Tibial nerve (tissue), 4 donors: ENCODE measurements around the gene PFKFB3. TPM values are rescaled to one million over a fixed set of nuclear protein-coding genes. Genes with fewer than 3 reads are reported as not detected.
"Not testable (repeated sequence)": the region's sequence is repeated elsewhere in the genome, so short reads cannot be mapped to it uniquely, and the experiment has no call there.

ENCODE experiments used
- DNase-seq, 2 donors: peaks; one replicate each; pipeline ENCODE4 v3.0.0-alpha.2; 2019; ENCODE audit warnings: low spot score in 2 of 2
- H3K27ac ChIP-seq, 4 donors: fragments of 200-600 bp; sonication (generic) in 3 of 4; one replicate each; pipeline ENCODE4 v1.5.1; 2017 to 2019; ENCODE audit warnings: mild to moderate bottlenecking in 1 of 4
- H3K27me3 ChIP-seq, 2 donors: fragments of 200-600 bp; sonication (generic) in 1 of 2; one replicate each; pipeline versions ENCODE4 v1.5.1 to v1.6.0; 2017 to 2019
- H3K36me3 ChIP-seq, 3 donors: fragments of 200-600 bp; sonication (generic); one replicate each; pipeline ENCODE4 v1.5.1; 2018 to 2019
- H3K4me1 ChIP-seq, 4 donors: fragments of 200-600 bp; sonication (generic) in 3 of 4; one replicate each; pipeline ENCODE4 v1.5.1; 2017 to 2019
- H3K4me3 ChIP-seq, 4 donors: fragments of 200-600 bp; sonication (generic) in 3 of 4; one replicate each; pipeline ENCODE4 v1.5.1; 2017 to 2019; ENCODE audit warnings: mild to moderate bottlenecking in 1 of 4, moderate library complexity in 1 of 4
- H3K9me3 ChIP-seq, 4 donors: fragments of 200-600 bp; sonication (generic) in 3 of 4; one replicate each; pipeline ENCODE4 v1.5.1; 2017 to 2019
- CTCF ChIP-seq, 5 experiments: fragments of 200-600 bp in 3 of 5; fragments of 450-650 bp in 2 of 5; sonication (generic) in 3 of 5; IDR thresholded peaks; one replicate each; pipeline ENCODE4 v1.5.1; 2016 to 2019; ENCODE audit warnings: antibody characterized with exemption in 5 of 5, mild to moderate bottlenecking in 3 of 5, moderate library complexity in 2 of 5
- EP300 ChIP-seq, 2 donors: sonication (generic); formaldehyde crosslinking; IDR thresholded peaks; one replicate each; pipeline ENCODE4 v1.6.1; 2017; ENCODE audit warnings: antibody characterized with exemption in 2 of 2, mild to moderate bottlenecking in 1 of 2
- POLR2A ChIP-seq, 2 donors: fragments of 450-650 bp; IDR thresholded peaks; one replicate each; pipeline ENCODE4 v1.6.1; 2017; ENCODE audit warnings: antibody characterized with exemption in 2 of 2, mild to moderate bottlenecking in 2 of 2, moderate library complexity in 2 of 2
- WGBS, 2 donors: methylation state at CpG; one replicate each; pipeline ENCODE4 v1.1.5; 2018; 5-methylcytosine and 5-hydroxymethylcytosine counted together
- total RNA-seq, 4 donors: library from RNA; depleted of rRNA; stranded (reverse); fragments of >200 nt; gene quantifications; one replicate each; pipeline ENCODE4 v1.1.0, GENCODE V29; 2016

The PFKFB3 gene
- total RNA-seq, 4 donors from 2014 or later, result 72.0 to 183 (median 98.7) TPM

GRCh38 chr10:6162589-6163356 is 40.0 kb upstream of the PFKFB3 start:
- no peaks in the 10 kb centered on the region for H3K9me3 ChIP-seq
- H3K27me3 ChIP-seq, result no peaks in the 10 kb centered on the region
- 45 to 59% methylated on average over 12 of the region's 12 CpGs for WGBS, 2 donors
- peak overlapping the region; percentile 90 to 96 (median 94) for H3K27ac ChIP-seq
- no peak for DNase-seq
- peaks cover 0 to 52% (median 15%) of the 10 kb centered on the region in 4 donors for H3K4me1 ChIP-seq
- peak overlapping the region in 3 of 4 donors; percentile 61 to 87 (median 87) for H3K4me3 ChIP-seq
- TF ChIP-seq CTCF (IDR thresholded peaks at IDR 0.05) (no peak), POLR2A (IDR thresholded peaks at IDR 0.05) (no peak), EP300 (IDR thresholded peaks at IDR 0.05) (no peak)
- H3K36me3 ChIP-seq, result peaks cover 0 to 16% (median 0%) of the 10 kb centered on the region in 3 donors

GRCh38 chr10:6163364-6164270 is 39.1 kb upstream of the PFKFB3 start:
- H3K4me1 ChIP-seq, result peaks cover 0 to 60% (median 15%) of the 10 kb centered on the region in 4 donors
- H3K27ac ChIP-seq, result peak overlapping the region; percentile 90 to 97 (median 94)
- peak; percentile 71 to 81 for DNase-seq

DNA sequence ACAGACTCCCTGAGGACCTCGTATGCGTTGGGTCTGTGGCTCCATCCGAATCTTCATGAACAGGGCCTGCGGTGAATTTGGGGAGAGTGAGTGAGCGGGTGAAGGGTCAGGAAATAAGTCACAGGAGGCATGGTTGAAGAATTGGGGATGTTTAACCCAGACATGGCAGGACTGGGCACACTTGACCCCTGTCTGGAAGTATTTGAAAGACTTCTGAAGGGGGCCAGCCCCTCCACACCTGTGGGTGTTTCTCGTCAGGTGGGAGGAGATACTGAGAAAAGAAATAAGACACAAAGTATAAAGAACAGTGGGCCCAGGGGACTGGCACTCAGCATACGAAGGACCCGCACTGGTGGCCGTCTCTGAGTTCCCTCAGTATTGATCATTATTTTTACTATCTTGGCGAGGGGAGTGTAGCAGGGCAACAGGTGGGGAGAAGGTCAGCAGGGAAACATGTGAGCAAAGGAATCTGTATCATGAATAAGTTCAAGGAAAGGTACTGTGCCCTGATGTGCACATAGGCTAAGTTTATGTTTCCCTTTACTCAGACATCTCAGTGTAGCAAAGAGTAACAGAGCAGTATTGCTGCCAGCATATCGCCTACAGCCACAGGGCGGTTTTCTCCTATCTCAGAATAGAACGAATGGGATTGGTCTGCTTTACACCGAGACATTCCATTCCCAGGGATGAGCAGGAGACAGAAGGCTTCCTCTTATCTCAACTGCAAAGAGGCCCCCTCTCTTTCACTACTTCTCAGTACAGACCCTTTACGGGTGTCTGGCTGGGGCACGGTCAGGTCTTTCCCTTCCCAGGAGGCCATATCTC is 38.2 kb upstream of the PFKFB3 start:
- H3K27ac ChIP-seq, result peak overlapping the region; percentile 90 to 97 (median 94)
- peaks cover 0 to 16% (median 0%) of the 10 kb centered on the region in 3 donors for H3K36me3 ChIP-seq
- H3K4me3 ChIP-seq, result peak overlapping the region; percentile 61 to 87 (median 82)
- 20 to 26% methylated on average over 16 of the region's 16 CpGs for WGBS, 2 donors
- no peaks in the 10 kb centered on the region for H3K27me3 ChIP-seq
- H3K9me3 ChIP-seq, result no peaks in the 10 kb centered on the region
- H3K4me1 ChIP-seq, result peaks cover 0 to 66% (median 15%) of the 10 kb centered on the region in 4 donors
- no peak for DNase-seq
- no peak for TF ChIP-seq EP300 (IDR thresholded peaks at IDR 0.05)
- TF ChIP-seq POLR2A (IDR thresholded peaks at IDR 0.05), result no peak
- no peak for TF ChIP-seq CTCF (IDR thresholded peaks at IDR 0.05)

More at GRCh38 chr10:6163364-6164270, 39.1 kb upstream of the PFKFB3 start:
- no peaks in the 10 kb centered on the region for H3K27me3 ChIP-seq
- 2 to 4% methylated on average over 48 of the region's 91 CpGs for WGBS, 2 donors
- peak; percentile 51 to 76 for TF ChIP-seq POLR2A (IDR thresholded peaks at IDR 0.05)
- peak in 2 of 5 experiments; percentile 29 to 54 for TF ChIP-seq CTCF (IDR thresholded peaks at IDR 0.05)
- peak in 1 of 2 donors; percentile 96 for TF ChIP-seq EP300 (IDR thresholded peaks at IDR 0.05)
- no peaks in the 10 kb centered on the region for H3K9me3 ChIP-seq
- H3K4me3 ChIP-seq, result peak overlapping the region; percentile 61 to 87 (median 82)
- peaks cover 0 to 16% (median 0%) of the 10 kb centered on the region in 3 donors for H3K36me3 ChIP-seq

DNA sequence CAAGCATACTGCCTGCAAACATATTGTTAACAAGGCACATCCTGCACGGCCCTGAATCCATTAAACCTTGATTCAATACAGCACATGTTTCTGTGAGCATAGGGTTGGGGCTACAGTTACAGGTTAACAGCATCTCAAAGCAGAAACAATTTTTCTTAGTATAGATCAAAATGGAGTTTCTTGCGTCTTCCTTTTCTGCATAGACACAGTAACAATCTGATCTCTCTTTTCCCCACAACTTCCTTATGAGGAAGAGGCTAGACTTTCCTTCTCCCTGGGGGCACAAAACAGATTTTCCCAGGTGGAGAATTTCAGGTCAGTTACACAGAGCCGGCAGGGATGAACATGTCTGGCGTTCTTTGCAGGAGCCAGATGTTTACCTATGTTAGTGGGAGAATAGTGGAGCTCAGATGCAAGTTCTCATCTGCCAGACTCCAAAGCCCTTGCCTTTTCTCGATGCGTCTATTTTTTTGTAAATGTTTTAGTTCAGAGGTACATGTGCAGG is 37.5 kb upstream of the PFKFB3 start:
- peaks cover 0 to 74% (median 15%) of the 10 kb centered on the region in 4 donors for H3K4me1 ChIP-seq
- WGBS, 2 donors, result 64 to 66% methylated on average over 6 of the region's 6 CpGs
- DNase-seq, result no peak
- no peaks in the 10 kb centered on the region for H3K9me3 ChIP-seq
- TF ChIP-seq EP300 (IDR thresholded peaks at IDR 0.05) (no peak), POLR2A (IDR thresholded peaks at IDR 0.05) (no peak), CTCF (IDR thresholded peaks at IDR 0.05) (no peak)
- H3K4me3 ChIP-seq, result no peak overlapping the region
- H3K27ac ChIP-seq, result peak overlapping the region in 2 of 4 donors; percentile 90 to 97
- no peaks in the 10 kb centered on the region for H3K27me3 ChIP-seq
- peaks cover 0 to 16% (median 0%) of the 10 kb centered on the region in 3 donors for H3K36me3 ChIP-seq

GRCh38 chr10:6165933-6166332 is 36.8 kb upstream of the PFKFB3 start:
- H3K9me3 ChIP-seq, H3K27me3 ChIP-seq, H3K27ac ChIP-seq, DNase-seq, H3K4me3 ChIP-seq: not testable (repeated sequence)
- peaks cover 0 to 81% (median 21%) of the 10 kb centered on the region in 4 donors for H3K4me1 ChIP-seq
- H3K36me3 ChIP-seq, result peaks cover 0 to 16% (median 0%) of the 10 kb centered on the region in 3 donors
- WGBS, 2 donors, result 94 to 96% methylated on average over 15 of the region's 15 CpGs
